ENCODE measurements around the gene CLDN18.

- no peak for TF ChIP-seq HDAC2 (IDR thresholded peaks at IDR 0.05; ENCODE audit: borderline replicate concordance in 1 of 2, low read depth in 2 of 2, low read length in 2 of 2)
- peak; percentile 43 to 70 (median 69) for TF ChIP-seq CTCF (IDR thresholded peaks at IDR 0.05; ENCODE audit: control extremely low read depth in 1 of 3, insufficient read depth in 1 of 3, low read depth in 1 of 3, low read length in 3 of 3)
- TF ChIP-seq CBX5 (IDR thresholded peaks at IDR 0.05; ENCODE audit: low read depth, low read length): no peak
- TF ChIP-seq TBP (IDR thresholded peaks at IDR 0.05; ENCODE audit: low read depth, low read length): no peak
- TF ChIP-seq EGR1 (IDR thresholded peaks at IDR 0.05; ENCODE audit: borderline replicate concordance, low read depth, low read length): no peak
- no peak for TF ChIP-seq USF2 (IDR thresholded peaks at IDR 0.05; ENCODE audit: low read length)
- no peak for TF ChIP-seq MAX (IDR thresholded peaks at IDR 0.05)
- TF ChIP-seq POLR2AphosphoS5 (IDR thresholded peaks at IDR 0.05; ENCODE audit: low read depth, low read length): no peak
- TF ChIP-seq RXRA (IDR thresholded peaks at IDR 0.05; ENCODE audit: insufficient read depth, low read depth, low read length): no peak
- no peak for TF ChIP-seq EP300 (IDR thresholded peaks at IDR 0.05; ENCODE audit: borderline replicate concordance in 1 of 2, low read depth in 2 of 2, low read length in 2 of 2)
- TF ChIP-seq YY1 (IDR thresholded peaks at IDR 0.05; ENCODE audit: low read depth, low read length): no peak
Measured at GRCh38 chr3:138049157-138049919, 39.4 kb downstream of the CLDN18 start.
